SJCRH30 (cell line): ENCODE data around the gene AK4. TPM values are rescaled to one million over a fixed set of nuclear protein-coding genes. Genes with fewer than 3 reads are reported as not detected.
A peak's percentile ranks its signal among the peaks of the same experiment; 100 is the strongest.

Experiments used
- DNase-seq, 2 experiments: peaks; one replicate each; pipeline ENCODE4 v3.0.0-alpha.2; 2015 to 2020
- H3K27ac ChIP-seq: fragments of 250-450 bp; sonication (Bioruptor Pico); 2 replicates; pipeline ENCODE4 v1.5.1; 2020; ENCODE audit warnings: mild to moderate bottlenecking, moderate library complexity
- H3K27me3 ChIP-seq: fragments of 250-450 bp; sonication (Bioruptor Pico); 2 replicates; pipeline ENCODE4 v1.5.1; 2020; ENCODE audit warnings: mild to moderate bottlenecking, moderate library complexity
- H3K36me3 ChIP-seq: fragments of 250-450 bp; sonication (Bioruptor Pico); 2 replicates; pipeline ENCODE4 v1.5.1; 2020; ENCODE audit warnings: mild to moderate bottlenecking, moderate library complexity
- H3K4me1 ChIP-seq: fragments of 250-450 bp; sonication (Bioruptor Pico); 2 replicates; pipeline ENCODE4 v1.5.1; 2020; ENCODE audit warnings: mild to moderate bottlenecking, moderate library complexity
- H3K4me3 ChIP-seq: fragments of 250-450 bp; sonication (Bioruptor Pico); 2 replicates; pipeline ENCODE4 v1.5.1; 2020; ENCODE audit warnings: mild to moderate bottlenecking, moderate library complexity
- H3K9me3 ChIP-seq: fragments of 250-450 bp; sonication (Bioruptor Pico); replicated peaks from 2 replicates; pipeline ENCODE4 v1.5.1; 2020; ENCODE audit warnings: mild to moderate bottlenecking, moderate library complexity
- total RNA-seq: library from RNA; depleted of rRNA; stranded (reverse); fragments of >200 nt; shearing (Covaris generic); gene quantifications from 2 replicates; pipeline ENCODE4 v1.2.3, GENCODE V29; 2014

AK4 gene
- total RNA-seq, 1 experiment from 2014 or later = 57.2 TPM

DNA sequence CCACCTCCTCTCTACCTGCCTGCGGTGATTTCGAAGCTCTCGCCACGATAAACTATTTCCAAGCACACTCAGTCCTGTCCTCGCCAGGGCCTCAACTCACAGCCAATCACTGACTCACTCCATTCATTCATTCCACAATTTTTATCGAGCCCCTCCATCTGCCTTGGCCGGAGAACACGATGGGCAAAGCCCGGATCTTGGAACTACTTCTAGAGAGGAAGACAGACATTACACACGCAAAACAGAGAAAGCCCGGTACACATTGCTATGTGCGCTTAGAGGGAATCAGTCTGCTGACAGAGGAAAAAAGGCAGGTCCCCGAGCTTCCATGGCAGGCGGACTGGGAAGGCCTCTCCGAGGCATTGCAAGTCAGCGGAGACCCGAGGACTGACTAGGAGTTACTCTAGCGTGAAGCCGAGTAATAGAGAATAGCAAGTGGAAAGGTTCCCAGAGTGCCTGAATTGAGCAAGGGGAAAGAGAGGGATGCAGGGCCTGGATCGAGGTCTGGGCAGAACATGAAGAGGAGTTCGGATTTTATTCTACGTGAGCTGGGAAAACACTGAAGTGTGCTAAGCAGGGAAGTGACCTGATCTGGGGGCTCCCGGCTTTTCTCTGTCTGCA, 107.1 kb downstream of the AK4 start:
- Histone ChIP-seq H3K4me3 (peak overlapping the region; percentile 61), H3K27me3 (peaks cover 9% of the 10 kb centered on the region), H3K27ac (no peak overlapping the region), H3K4me1 (no peaks in the 10 kb centered on the region; the same call in 1 of the 2 replicates), H3K9me3 (no peaks in the 10 kb centered on the region), H3K36me3 (no peaks in the 10 kb centered on the region)
- no peak for DNase-seq

DNA sequence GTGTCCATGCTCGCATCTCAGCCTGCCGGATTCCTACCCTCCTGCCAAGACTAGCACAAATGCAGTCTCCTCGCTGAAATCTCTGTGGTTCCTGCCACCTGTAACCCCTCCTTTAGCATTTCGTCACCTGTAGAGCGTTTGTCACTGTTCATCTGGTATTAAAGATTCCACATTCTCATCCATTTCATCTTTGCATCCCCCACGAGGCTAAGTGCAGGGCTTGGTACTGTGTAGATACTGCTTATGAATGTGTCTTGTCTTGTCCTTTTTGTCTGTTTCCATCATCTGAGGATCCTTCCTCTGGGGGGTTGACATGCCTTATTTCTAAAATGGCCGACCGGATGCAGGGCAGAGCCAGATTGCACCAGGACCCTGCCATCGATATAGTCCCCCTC, 107.7 kb downstream of the AK4 start:
- H3K4me1 ChIP-seq = no peaks in the 10 kb centered on the region; the same call in 1 of the 2 replicates
- H3K27ac ChIP-seq = no peak overlapping the region
- H3K36me3 ChIP-seq = no peaks in the 10 kb centered on the region
- no peaks in the 10 kb centered on the region for H3K9me3 ChIP-seq
- DNase-seq = no peak
- no peak overlapping the region for H3K4me3 ChIP-seq
- peaks cover 9% of the 10 kb centered on the region for H3K27me3 ChIP-seq

DNA sequence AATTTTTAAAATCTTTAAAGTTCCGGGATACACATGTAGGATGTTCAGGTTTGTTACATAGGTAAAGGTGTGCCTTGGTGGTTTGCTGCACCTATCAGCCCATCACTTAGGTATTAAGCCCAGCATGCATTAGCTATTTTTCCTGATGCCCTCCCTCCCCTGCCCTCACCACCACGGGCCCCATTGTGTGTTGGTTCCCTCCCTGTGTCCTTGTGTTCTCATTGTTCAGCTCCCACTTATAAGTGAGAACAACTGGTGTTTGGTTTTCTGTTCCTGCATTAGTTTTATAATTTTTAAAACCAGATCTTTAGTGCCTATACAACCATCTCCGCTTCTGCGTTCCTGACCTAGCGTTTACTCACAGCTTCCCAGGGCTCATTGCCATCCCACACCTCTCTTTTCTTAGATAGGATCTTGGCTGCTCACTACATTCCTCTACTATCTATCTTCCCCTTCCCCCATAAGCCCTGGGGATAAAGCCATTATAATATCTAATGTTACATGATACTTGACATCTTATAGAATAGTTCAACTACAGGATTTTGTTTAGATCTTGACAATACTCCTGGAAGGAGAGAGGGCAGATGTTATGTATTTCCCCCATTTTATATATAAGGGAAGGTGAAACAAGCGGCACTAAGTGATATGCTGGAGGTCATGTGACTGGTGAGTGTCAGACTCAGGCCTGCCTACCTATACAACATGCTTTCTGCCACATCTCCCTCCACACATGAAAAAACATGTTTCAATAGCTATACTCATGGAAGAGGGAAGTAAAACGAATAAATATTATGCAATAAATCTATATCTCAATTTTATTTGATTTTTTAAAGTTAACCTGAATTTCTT, 109.1 kb downstream of the AK4 start:
- no peak for DNase-seq
- Histone ChIP-seq H3K9me3 (no peaks in the 10 kb centered on the region), H3K27ac (no peak overlapping the region), H3K4me1 (no peaks in the 10 kb centered on the region; the same call in 1 of the 2 replicates), H3K4me3 (no peak overlapping the region), H3K36me3 (no peaks in the 10 kb centered on the region), H3K27me3 (peaks cover 9% of the 10 kb centered on the region)

GRCh38 chr1:65258106-65258505, 110.1 kb downstream of the AK4 start:
- DNase-seq = no peak
- no peak overlapping the region for H3K27ac ChIP-seq
- no peak overlapping the region for H3K4me3 ChIP-seq
- no peaks in the 10 kb centered on the region for H3K9me3 ChIP-seq
- H3K4me1 ChIP-seq = no peaks in the 10 kb centered on the region; the same call in 1 of the 2 replicates
- peaks cover 9% of the 10 kb centered on the region for H3K27me3 ChIP-seq
- no peaks in the 10 kb centered on the region for H3K36me3 ChIP-seq

- DNase-seq = no peak
- Histone ChIP-seq H3K27ac (no peak overlapping the region), H3K4me3 (no peak overlapping the region), H3K36me3 (no peaks in the 10 kb centered on the region), H3K27me3 (peaks cover 7% of the 10 kb centered on the region), H3K4me1 (no peaks in the 10 kb centered on the region; the same call in 1 of the 2 replicates), H3K9me3 (no peaks in the 10 kb centered on the region)
Observed at GRCh38 chr1:65259816-65260215, 111.8 kb downstream of the AK4 start.

DNA sequence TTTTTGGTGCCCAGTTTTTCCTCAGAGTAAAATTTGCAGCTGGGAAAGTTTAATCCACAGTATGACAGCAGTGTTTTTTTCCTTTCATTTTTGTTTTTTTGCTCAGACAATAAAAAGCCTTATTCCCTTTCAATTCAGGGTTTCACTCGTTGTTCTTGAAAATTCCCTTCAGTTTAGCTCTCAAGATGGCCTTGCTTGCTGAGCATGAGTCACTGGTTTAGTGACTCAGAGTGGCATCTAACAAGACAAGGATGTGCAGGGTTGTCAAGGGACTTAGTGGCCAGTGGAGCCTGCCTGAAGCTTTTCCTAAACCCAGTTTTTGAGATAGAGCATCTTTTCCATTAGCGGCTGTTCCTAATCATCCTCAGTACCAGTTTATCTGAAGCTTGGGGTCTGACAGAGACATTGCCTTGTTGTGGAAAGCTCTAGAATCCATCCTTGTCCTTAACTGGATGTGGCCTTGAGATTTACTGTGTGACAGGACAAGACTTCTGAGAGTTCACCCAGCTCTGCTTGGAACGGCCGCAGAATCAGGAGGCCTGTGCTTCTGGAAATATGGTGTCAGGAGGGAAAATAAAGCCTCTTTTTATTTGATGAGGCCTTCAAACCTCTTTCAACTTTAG, 113.0 kb downstream of the AK4 start:
- H3K36me3 ChIP-seq = no peaks in the 10 kb centered on the region
- H3K27me3 ChIP-seq = no peaks in the 10 kb centered on the region; the same call in none of the 2 replicates
- H3K27ac ChIP-seq = no peak overlapping the region
- no peaks in the 10 kb centered on the region for H3K9me3 ChIP-seq
- DNase-seq = peak in 1 of 2 experiments; percentile 6
- H3K4me3 ChIP-seq = no peak overlapping the region
- no peaks in the 10 kb centered on the region for H3K4me1 ChIP-seq

- Histone ChIP-seq H3K36me3 (no peaks in the 10 kb centered on the region), H3K9me3 (no peaks in the 10 kb centered on the region), H3K27ac (no peak overlapping the region), H3K4me3 (no peak overlapping the region), H3K4me1 (no peaks in the 10 kb centered on the region), H3K27me3 (no peaks in the 10 kb centered on the region; the same call in 1 of the 2 replicates)
- DNase-seq = no peak
Observed at GRCh38 chr1:65263286-65263685, 115.3 kb downstream of the AK4 start.

GRCh38 chr1:65264197-65264929, 116.4 kb downstream of the AK4 start:
- peak; percentile 7 to 34 for DNase-seq
- Histone ChIP-seq H3K27me3 (no peaks in the 10 kb centered on the region; the same call in 1 of the 2 replicates), H3K4me1 (no peaks in the 10 kb centered on the region), H3K36me3 (no peaks in the 10 kb centered on the region), H3K27ac (no peak overlapping the region), H3K9me3 (no peaks in the 10 kb centered on the region), H3K4me3 (no peak overlapping the region)

- no peak for DNase-seq
- Histone ChIP-seq H3K4me1 (no peaks in the 10 kb centered on the region), H3K36me3 (no peaks in the 10 kb centered on the region), H3K27me3 (no peaks in the 10 kb centered on the region; the same call in 1 of the 2 replicates), H3K4me3 (no peak overlapping the region), H3K27ac (no peak overlapping the region), H3K9me3 (no peaks in the 10 kb centered on the region)
Observed at GRCh38 chr1:65265296-65265650, 117.3 kb downstream of the AK4 start.

- Histone ChIP-seq H3K36me3 (no peaks in the 10 kb centered on the region), H3K27ac (no peak overlapping the region), H3K27me3 (no peaks in the 10 kb centered on the region; the same call in 1 of the 2 replicates), H3K9me3 (no peaks in the 10 kb centered on the region), H3K4me3 (no peak overlapping the region), H3K4me1 (no peaks in the 10 kb centered on the region)
- DNase-seq = no peak
Observed at GRCh38 chr1:65265651-65266351, 117.8 kb downstream of the AK4 start.

DNA sequence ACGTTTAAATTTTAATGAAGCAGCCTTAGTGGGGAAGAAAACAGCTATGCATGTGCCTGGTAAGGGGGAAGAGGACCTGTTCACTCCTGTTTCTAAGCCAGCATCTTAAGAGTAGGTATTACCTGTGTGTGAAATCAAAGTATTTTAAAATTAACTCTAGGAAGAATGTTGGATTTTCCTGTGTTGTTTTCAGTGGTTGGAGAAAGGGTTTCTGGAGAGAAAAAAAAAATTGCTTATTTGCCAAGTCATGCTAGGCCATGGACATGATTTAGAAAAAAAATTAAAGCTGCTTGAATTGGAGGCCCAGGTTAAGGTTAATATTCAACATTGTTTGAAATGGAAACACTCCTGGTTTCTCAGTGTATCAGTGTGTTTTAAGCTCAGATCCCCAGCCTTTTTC, 118.5 kb downstream of the AK4 start:
- Histone ChIP-seq H3K4me3 (no peak overlapping the region), H3K36me3 (no peaks in the 10 kb centered on the region), H3K27me3 (no peaks in the 10 kb centered on the region; the same call in 1 of the 2 replicates), H3K27ac (no peak overlapping the region), H3K4me1 (no peaks in the 10 kb centered on the region), H3K9me3 (no peaks in the 10 kb centered on the region)
- no peak for DNase-seq

- H3K36me3 ChIP-seq = no peaks in the 10 kb centered on the region
- H3K27ac ChIP-seq = no peak overlapping the region
- no peaks in the 10 kb centered on the region for H3K9me3 ChIP-seq
- H3K4me1 ChIP-seq = no peaks in the 10 kb centered on the region
- H3K27me3 ChIP-seq = no peaks in the 10 kb centered on the region; the same call in 1 of the 2 replicates
- H3K4me3 ChIP-seq = no peak overlapping the region
- no peak for DNase-seq
Observed at GRCh38 chr1:65267271-65267670, 119.3 kb downstream of the AK4 start.

DNA sequence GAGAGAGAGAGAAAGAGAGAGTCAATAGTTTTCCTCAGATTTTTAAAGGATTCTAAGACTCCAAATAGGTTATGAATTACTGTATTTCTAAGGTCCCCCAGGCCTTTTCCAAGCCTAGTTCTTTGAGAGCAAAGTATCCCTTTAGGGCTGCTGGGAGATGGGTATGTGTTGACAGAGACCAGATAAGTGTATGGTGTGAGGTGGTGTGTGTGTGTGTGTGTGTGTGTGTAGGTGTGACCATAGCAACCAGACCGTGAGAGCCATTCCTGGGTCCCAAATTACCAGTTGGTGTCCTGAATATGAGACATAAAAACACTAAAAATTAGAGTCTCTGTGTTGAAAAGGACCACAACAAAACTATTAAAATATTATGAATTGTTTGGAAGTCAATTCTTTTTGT, 119.7 kb downstream of the AK4 start:
- no peaks in the 10 kb centered on the region for H3K9me3 ChIP-seq
- no peaks in the 10 kb centered on the region for H3K36me3 ChIP-seq
- no peaks in the 10 kb centered on the region; the same call in 1 of the 2 replicates for H3K27me3 ChIP-seq
- DNase-seq = no peak
- H3K4me3 ChIP-seq = no peak overlapping the region
- H3K4me1 ChIP-seq = no peaks in the 10 kb centered on the region
- no peak overlapping the region for H3K27ac ChIP-seq

DNA sequence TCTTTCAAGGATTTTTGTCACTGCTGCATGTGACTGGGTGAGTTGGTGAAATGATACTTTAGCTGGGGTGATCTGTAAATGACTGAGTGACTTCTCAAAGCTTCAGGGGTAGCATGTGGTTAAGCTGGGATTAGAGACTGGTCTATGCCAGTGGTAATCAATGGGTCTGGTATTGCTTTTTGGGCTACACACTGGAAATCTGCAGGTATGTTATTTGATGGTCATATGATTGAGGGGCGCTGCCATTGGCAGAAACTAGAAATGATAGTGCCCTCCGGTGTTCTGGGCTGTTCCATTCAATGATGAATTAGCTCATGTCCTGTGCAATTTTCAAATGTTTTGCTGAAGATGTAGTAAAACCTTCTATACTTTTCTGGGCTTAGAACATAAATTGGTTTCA, 121.6 kb downstream of the AK4 start:
- DNase-seq = no peak
- Histone ChIP-seq H3K36me3 (no peaks in the 10 kb centered on the region), H3K4me3 (no peak overlapping the region), H3K4me1 (no peaks in the 10 kb centered on the region), H3K27ac (no peak overlapping the region), H3K9me3 (no peaks in the 10 kb centered on the region), H3K27me3 (no peaks in the 10 kb centered on the region; the same call in 1 of the 2 replicates)
